Vagina (tissue), 2 donors: ENCODE measurements around the gene MKS1. TPM values are rescaled to one million over a fixed set of nuclear protein-coding genes. Genes with fewer than 3 reads are reported as not detected.
A peak's percentile ranks its signal among the peaks of the same experiment; 100 is the strongest.

ENCODE experiments used
- DNase-seq, 2 donors: peaks; one replicate each; pipeline ENCODE4 v3.0.0-alpha.2; 2017; ENCODE audit errors: extremely low spot score in 2 of 2
- H3K27ac ChIP-seq: fragments of 200-600 bp; sonication (generic); one replicate; pipeline ENCODE4 v1.5.1; 2019
- H3K27me3 ChIP-seq: fragments of 200-600 bp; sonication (generic); one replicate; pipeline ENCODE4 v1.5.1; 2019
- H3K36me3 ChIP-seq, 2 donors: fragments of 200-600 bp; sonication (generic); one replicate each; pipeline ENCODE4 v1.5.1; 2017 to 2019
- H3K4me1 ChIP-seq: fragments of 200-600 bp; sonication (generic); one replicate; pipeline ENCODE4 v1.5.1; 2019
- H3K4me3 ChIP-seq, 2 donors: fragments of 200-600 bp; sonication (generic); 1 replicate in 1 of 2; 2 replicates in 1 of 2; pipeline ENCODE4 v1.5.1; 2016 to 2019
- H3K9me3 ChIP-seq: fragments of 200-600 bp; sonication (generic); one replicate; pipeline ENCODE4 v1.5.1; 2019
- POLR2A ChIP-seq, 2 donors: fragments of 450-650 bp; IDR thresholded peaks; one replicate each; pipeline ENCODE4 v1.6.1; 2017; ENCODE audit warnings: antibody characterized with exemption in 2 of 2, mild to moderate bottlenecking in 2 of 2, moderate library complexity in 2 of 2
- POLR2AphosphoS5 ChIP-seq, 2 donors: sonication (generic); formaldehyde crosslinking; IDR thresholded peaks; one replicate each; pipeline ENCODE4 v1.9.0; 2017; ENCODE audit warnings: antibody characterized with exemption in 2 of 2, mild to moderate bottlenecking in 2 of 2, low read depth in 1 of 2; ENCODE audit not compliant: insufficient read depth in 1 of 2
- intact Hi-C: fragments of 100-400 bp; cut with DNase I; formaldehyde crosslinking; loops from one replicate; pipeline ENCODE4 v1.15.1; 2023
- total RNA-seq: library from RNA; depleted of rRNA; stranded (reverse); fragments of >200 nt; gene quantifications from one replicate; pipeline ENCODE4 v1.2.3, GENCODE V29; 2016
- TF ChIP-seq, protein P1 (sequence below), 3 experiments: fragments of 450-650 bp in 2 of 3; fragments of 200-600 bp in 1 of 3; sonication (generic) in 1 of 3; IDR thresholded peaks; one replicate each; pipeline ENCODE4 v1.5.1; 2017 to 2019; ENCODE audit warnings: antibody characterized with exemption in 3 of 3, mild to moderate bottlenecking in 2 of 3, moderate library complexity in 2 of 3

MKS1 gene
- total RNA-seq, 1 donor from 2014 or later: 13.0 TPM

DNA sequence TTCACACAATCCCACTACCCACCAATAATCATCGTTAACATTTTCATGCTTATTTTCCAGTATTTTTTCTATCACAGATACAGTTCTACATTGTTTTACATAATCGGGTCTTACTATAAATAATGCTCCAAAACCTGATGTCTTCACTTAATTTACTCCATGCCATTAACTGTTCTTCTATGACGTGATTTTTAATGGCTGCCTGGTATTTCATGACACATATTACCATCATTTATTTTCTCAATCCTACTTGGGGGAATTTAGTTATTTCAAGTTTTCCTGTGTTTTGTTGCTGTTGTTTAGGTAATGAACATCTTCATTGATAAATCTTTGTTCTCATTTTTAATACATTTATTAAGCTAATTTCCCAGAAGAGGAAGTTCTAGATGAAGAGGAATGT is 34.0 kb upstream of the MKS1 start:
- H3K36me3 ChIP-seq: no peaks in the 10 kb centered on the region
- no peak overlapping the region for H3K27ac ChIP-seq
- H3K4me3 ChIP-seq: no peak overlapping the region
- intact Hi-C loops: no loop called here
- no peaks in the 10 kb centered on the region for H3K9me3 ChIP-seq
- no peak for TF ChIP-seq POLR2AphosphoS5 (IDR thresholded peaks at IDR 0.05; ENCODE audit: insufficient read depth in 1 of 2, low read depth in 1 of 2)
- TF ChIP-seq POLR2A (IDR thresholded peaks at IDR 0.05): no peak
- TF ChIP-seq, protein P1, sequence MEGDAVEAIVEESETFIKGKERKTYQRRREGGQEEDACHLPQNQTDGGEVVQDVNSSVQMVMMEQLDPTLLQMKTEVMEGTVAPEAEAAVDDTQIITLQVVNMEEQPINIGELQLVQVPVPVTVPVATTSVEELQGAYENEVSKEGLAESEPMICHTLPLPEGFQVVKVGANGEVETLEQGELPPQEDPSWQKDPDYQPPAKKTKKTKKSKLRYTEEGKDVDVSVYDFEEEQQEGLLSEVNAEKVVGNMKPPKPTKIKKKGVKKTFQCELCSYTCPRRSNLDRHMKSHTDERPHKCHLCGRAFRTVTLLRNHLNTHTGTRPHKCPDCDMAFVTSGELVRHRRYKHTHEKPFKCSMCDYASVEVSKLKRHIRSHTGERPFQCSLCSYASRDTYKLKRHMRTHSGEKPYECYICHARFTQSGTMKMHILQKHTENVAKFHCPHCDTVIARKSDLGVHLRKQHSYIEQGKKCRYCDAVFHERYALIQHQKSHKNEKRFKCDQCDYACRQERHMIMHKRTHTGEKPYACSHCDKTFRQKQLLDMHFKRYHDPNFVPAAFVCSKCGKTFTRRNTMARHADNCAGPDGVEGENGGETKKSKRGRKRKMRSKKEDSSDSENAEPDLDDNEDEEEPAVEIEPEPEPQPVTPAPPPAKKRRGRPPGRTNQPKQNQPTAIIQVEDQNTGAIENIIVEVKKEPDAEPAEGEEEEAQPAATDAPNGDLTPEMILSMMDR (IDR thresholded peaks at IDR 0.05): no peak
- no peak for DNase-seq
- H3K4me1 ChIP-seq: peaks cover 7% of the 10 kb centered on the region
- no peaks in the 10 kb centered on the region for H3K27me3 ChIP-seq

DNA sequence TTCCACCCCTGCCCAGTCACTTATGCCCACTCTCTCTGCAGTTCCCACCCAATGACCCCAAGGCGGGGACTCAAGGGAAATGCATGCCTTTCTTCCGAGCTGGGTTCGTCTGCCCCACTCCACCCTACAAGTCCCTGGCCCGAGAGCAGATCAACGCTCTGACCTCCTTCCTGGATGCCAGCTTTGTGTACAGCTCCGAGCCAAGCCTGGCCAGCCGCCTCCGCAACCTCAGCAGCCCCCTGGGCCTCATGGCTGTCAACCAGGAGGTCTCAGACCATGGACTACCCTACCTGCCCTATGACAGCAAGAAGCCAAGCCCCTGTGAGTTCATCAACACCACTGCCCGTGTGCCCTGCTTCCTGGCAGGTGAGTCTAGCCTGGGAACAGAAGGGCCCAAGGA is 33.1 kb upstream of the MKS1 start:
- intact Hi-C loops: no loop called here
- TF ChIP-seq POLR2AphosphoS5 (IDR thresholded peaks at IDR 0.05; ENCODE audit: insufficient read depth in 1 of 2, low read depth in 1 of 2): no peak
- TF ChIP-seq, protein P1 (IDR thresholded peaks at IDR 0.05): no peak
- TF ChIP-seq POLR2A (IDR thresholded peaks at IDR 0.05): no peak
- DNase-seq: peak; percentile 81 to 85
- Histone ChIP-seq H3K4me1 (peaks cover 7% of the 10 kb centered on the region), H3K4me3 (no peak overlapping the region), H3K27ac (no peak overlapping the region), H3K27me3 (no peaks in the 10 kb centered on the region), H3K36me3 (no peaks in the 10 kb centered on the region), H3K9me3 (no peaks in the 10 kb centered on the region)

DNA sequence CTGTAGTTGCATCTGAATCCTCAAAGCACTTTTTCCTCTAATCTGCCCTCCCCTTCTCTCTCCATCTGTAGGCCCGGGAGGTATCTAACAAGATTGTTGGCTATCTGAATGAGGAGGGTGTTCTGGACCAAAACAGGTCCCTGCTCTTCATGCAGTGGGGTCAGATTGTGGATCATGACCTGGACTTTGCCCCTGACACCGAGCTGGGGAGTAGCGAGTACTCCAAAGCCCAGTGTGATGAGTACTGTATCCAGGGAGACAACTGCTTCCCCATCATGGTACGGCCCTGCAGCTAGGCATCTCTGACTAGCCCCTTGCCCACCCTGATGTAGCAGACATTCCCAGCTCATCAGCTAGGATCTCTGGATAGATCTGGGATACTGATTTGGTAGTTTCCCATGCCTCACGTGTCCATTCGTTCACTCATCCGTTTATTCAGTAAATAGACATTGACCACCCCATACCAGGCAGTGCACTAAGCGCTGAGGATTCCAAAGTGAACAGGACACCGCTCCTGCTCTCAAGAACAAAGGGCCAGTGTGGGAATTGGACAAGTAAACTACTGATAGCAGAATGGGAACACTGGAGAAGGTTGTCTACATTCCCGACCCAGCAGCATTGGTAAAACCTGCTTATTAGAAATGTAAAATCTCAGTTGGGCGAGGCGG is 31.4 kb upstream of the MKS1 start:
- Histone ChIP-seq H3K27ac (no peak overlapping the region), H3K4me3 (no peak overlapping the region), H3K4me1 (peaks cover 7% of the 10 kb centered on the region), H3K9me3 (no peaks in the 10 kb centered on the region), H3K36me3 (no peaks in the 10 kb centered on the region), H3K27me3 (no peaks in the 10 kb centered on the region)
- intact Hi-C loops: no loop called here
- TF ChIP-seq, protein P1 (IDR thresholded peaks at IDR 0.05): no peak
- no peak for TF ChIP-seq POLR2AphosphoS5 (IDR thresholded peaks at IDR 0.05; ENCODE audit: insufficient read depth in 1 of 2, low read depth in 1 of 2)
- TF ChIP-seq POLR2A (IDR thresholded peaks at IDR 0.05): no peak
- DNase-seq: peak in 1 of 2 donors; percentile 71

DNA sequence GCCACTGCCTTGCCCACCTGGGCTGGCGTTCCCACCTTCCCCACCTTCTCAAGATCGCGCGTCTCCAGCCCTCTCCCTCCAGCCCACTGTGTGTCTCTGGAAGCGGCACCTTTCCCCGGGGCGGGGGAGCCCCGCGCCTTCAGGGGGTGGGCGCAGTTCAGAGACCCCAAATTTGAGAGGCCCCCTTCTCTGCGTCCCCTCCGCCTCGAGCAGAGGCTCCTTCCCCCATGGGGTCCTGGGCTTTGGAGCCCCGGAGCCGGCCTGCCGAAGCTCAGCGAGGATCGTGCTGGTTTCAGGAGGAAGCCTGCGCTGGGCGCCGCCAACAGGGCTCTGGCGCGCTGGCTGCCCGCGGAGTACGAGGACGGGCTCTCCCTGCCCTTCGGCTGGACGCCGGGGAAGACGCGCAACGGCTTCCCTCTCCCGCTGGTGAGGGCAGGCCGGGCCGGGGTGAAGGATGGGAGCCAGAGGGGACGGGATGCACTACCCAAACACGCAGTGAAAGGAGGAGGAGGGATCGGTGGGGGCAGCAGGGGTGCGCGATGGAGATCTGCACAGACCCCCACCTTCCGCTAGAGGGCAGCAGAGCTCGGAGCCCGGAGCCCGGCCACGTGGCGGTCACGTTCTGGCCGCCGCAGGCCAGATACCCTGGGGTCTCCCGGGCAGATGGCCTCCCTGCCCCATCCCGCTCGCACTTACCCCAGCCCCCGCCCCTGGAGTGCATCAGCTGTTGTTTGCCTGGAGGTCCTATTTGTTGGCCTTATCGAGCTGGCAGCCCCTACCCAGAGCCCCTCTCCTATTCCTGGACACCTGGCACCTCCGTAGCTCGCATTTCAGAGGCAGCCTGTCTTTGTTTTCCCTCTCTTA is 30.4 kb upstream of the MKS1 start:
- intact Hi-C loops: no loop called here
- DNase-seq: peak in 1 of 2 donors; percentile 88
- TF ChIP-seq POLR2A (IDR thresholded peaks at IDR 0.05): no peak
- no peak for TF ChIP-seq POLR2AphosphoS5 (IDR thresholded peaks at IDR 0.05; ENCODE audit: insufficient read depth in 1 of 2, low read depth in 1 of 2)
- TF ChIP-seq, protein P1 (IDR thresholded peaks at IDR 0.05): peak; percentile 56 to 88 (median 72)
- H3K9me3 ChIP-seq: no peaks in the 10 kb centered on the region
- no peaks in the 10 kb centered on the region for H3K36me3 ChIP-seq
- no peaks in the 10 kb centered on the region for H3K27me3 ChIP-seq
- peaks cover 7% of the 10 kb centered on the region for H3K4me1 ChIP-seq
- peak overlapping the region; percentile 38 to 51 for H3K4me3 ChIP-seq
- no peak overlapping the region for H3K27ac ChIP-seq

DNA sequence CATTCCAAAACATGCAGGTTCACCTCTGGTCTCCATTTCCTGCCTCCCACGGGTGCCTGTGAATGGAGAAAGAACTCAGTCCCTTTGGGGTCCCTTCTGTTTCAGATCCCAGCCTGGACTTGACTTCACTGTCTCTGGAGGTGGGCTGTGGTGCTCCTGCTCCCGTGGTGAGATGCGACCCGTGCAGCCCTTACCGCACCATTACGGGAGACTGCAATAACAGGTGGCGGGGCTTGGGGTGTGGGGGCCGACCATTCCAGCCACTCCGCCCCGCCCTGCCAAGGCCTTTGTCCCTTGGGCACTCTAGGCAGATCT is 29.9 kb upstream of the MKS1 start:
- Histone ChIP-seq H3K27ac (no peak overlapping the region), H3K36me3 (no peaks in the 10 kb centered on the region), H3K27me3 (no peaks in the 10 kb centered on the region), H3K9me3 (no peaks in the 10 kb centered on the region), H3K4me1 (peaks cover 7% of the 10 kb centered on the region), H3K4me3 (peak overlapping the region; percentile 38 to 51)
- TF ChIP-seq POLR2AphosphoS5 (IDR thresholded peaks at IDR 0.05; ENCODE audit: insufficient read depth in 1 of 2, low read depth in 1 of 2): no peak
- no peak for TF ChIP-seq POLR2A (IDR thresholded peaks at IDR 0.05)
- TF ChIP-seq, protein P1 (IDR thresholded peaks at IDR 0.05): no peak
- no peak for DNase-seq
- intact Hi-C loops: no loop called here
